GM12878 (cell line): ENCODE measurements around the gene AQP9.
"Not testable (repeated sequence)": the region's sequence is repeated elsewhere in the genome, so short reads cannot be mapped to it uniquely, and the experiment has no call there.

Experiments
- CTCF ChIP-seq, 3 experiments: IDR thresholded peaks in 2 of 3; conservative IDR thresholded peaks in 1 of 3; 2 replicates each; pipeline ENCODE4 v1.5.1; 2011; ENCODE audit warnings: low read depth in 3 of 3, low read length in 3 of 3, mild to moderate bottlenecking in 3 of 3, control low read depth in 2 of 3, moderate library complexity in 2 of 3, inconsistent platforms in 1 of 3, mixed read lengths in 1 of 3; ENCODE audit not compliant: control insufficient read depth in 2 of 3, insufficient read depth in 1 of 3; ENCODE audit errors: extremely low read depth in 1 of 3
- EZH2 ChIP-seq: IDR thresholded peaks from 2 replicates; pipeline ENCODE4 v1.6.1; 2012; ENCODE audit warnings: low read depth, mild to moderate bottlenecking, control low read depth, inconsistent platforms, low read length, borderline replicate concordance; ENCODE audit not compliant: control insufficient read depth
- HCFC1 ChIP-seq: fragments of 150-350 bp; IDR thresholded peaks from 2 replicates; pipeline ENCODE4 v1.6.1; 2014; ENCODE audit warnings: low read length
- MEF2B ChIP-seq: fragments of 450-650 bp; IDR thresholded peaks from 2 replicates; pipeline ENCODE4 v1.6.1; 2018; ENCODE audit warnings: mild to moderate bottlenecking, moderate library complexity; ENCODE audit not compliant: partially characterized antibody, poor library complexity, severe bottlenecking
- NR2F1 ChIP-seq: fragments of 450-650 bp; conservative IDR thresholded peaks from 2 replicates; pipeline ENCODE4 v1.6.1; 2017; ENCODE audit warnings: mild to moderate bottlenecking
- SUPT20H ChIP-seq: IDR thresholded peaks from 2 replicates; pipeline ENCODE4 v1.6.1; 2011; ENCODE audit warnings: low read depth, mild to moderate bottlenecking, low read length, moderate library complexity, borderline replicate concordance; ENCODE audit not compliant: control insufficient read depth
- TCF12 ChIP-seq: IDR thresholded peaks from 2 replicates; pipeline ENCODE4 v1.6.1; 2011; ENCODE audit warnings: low read depth, mild to moderate bottlenecking, low read length
- TF ChIP-seq, protein P1 (sequence below): IDR thresholded peaks from 2 replicates; pipeline ENCODE4 v1.6.1; 2012; ENCODE audit warnings: low read length, inconsistent platforms

DNA sequence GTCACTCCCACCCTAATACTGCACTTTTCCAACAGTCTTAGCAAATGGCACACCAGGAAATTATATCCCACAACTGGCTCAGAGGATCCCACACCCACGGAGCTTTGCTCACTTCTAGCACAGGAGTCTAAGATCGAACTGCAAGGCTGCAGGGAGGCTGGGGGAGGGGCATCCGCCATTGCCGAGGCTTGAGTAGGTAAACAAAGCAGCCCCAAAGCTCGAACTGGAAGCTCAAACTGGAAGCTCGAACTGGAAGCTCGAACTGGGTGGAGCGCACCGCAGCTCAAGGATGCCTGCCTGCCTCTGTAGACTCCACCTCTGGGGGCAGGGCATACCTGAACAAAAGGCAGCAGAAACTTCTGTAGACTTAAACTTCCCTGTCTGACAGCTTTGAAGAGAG is 55.5 kb downstream of the AQP9 start:
- not testable (repeated sequence) for TF ChIP-seq SUPT20H; NR2F1; TCF12; MEF2B; HCFC1; CTCF (IDR thresholded peaks at IDR 0.05 in 2 of 3, conservative IDR thresholded peaks at IDR 0.05 in 1 of 3; ENCODE audit: control insufficient read depth in 2 of 3, extremely low read depth in 1 of 3, insufficient read depth in 1 of 3, low read depth in 3 of 3, low read length in 3 of 3); EZH2
- TF ChIP-seq, protein P1, sequence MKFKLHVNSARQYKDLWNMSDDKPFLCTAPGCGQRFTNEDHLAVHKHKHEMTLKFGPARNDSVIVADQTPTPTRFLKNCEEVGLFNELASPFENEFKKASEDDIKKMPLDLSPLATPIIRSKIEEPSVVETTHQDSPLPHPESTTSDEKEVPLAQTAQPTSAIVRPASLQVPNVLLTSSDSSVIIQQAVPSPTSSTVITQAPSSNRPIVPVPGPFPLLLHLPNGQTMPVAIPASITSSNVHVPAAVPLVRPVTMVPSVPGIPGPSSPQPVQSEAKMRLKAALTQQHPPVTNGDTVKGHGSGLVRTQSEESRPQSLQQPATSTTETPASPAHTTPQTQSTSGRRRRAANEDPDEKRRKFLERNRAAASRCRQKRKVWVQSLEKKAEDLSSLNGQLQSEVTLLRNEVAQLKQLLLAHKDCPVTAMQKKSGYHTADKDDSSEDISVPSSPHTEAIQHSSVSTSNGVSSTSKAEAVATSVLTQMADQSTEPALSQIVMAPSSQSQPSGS, result not testable (repeated sequence)
